GM23248 (cell line): Measurements from ENCODE around the gene EMP2. TPM values are rescaled to one million over a fixed set of nuclear protein-coding genes. Genes with fewer than 3 reads are reported as not detected.

ENCODE experiments used
- DNase-seq: peaks from one replicate; pipeline ENCODE4 v3.0.0-alpha.2; 2015
- H2AFZ ChIP-seq: fragments of 200-600 bp; sonication (generic); 2 replicates; pipeline ENCODE4 v1.6.1; 2016; ENCODE audit warnings: antibody characterized with exemption
- H3F3A ChIP-seq: fragments of 200-600 bp; sonication (generic); 2 replicates; pipeline ENCODE4 v1.6.1; 2016; ENCODE audit warnings: mild to moderate bottlenecking, antibody characterized with exemption, mixed run types; ENCODE audit not compliant: insufficient read depth
- H3K27ac ChIP-seq: fragments of 200-600 bp; sonication (generic); 2 replicates; pipeline ENCODE4 v1.5.1; 2016; ENCODE audit warnings: mild to moderate bottlenecking
- H3K27me3 ChIP-seq: fragments of 200-600 bp; sonication (generic); replicated peaks from 2 replicates; pipeline ENCODE4 v1.6.1; 2016; ENCODE audit warnings: mild to moderate bottlenecking; ENCODE audit not compliant: insufficient read depth
- H3K36me3 ChIP-seq: fragments of 200-600 bp; sonication (generic); 2 replicates; pipeline ENCODE4 v1.6.1; 2016; ENCODE audit warnings: low read depth, mild to moderate bottlenecking
- H3K4me1 ChIP-seq: fragments of 200-600 bp; sonication (generic); 2 replicates; pipeline ENCODE4 v1.6.1; 2016; ENCODE audit warnings: mild to moderate bottlenecking; ENCODE audit not compliant: insufficient read depth
- H3K4me2 ChIP-seq: fragments of 200-600 bp; sonication (generic); one replicate; pipeline ENCODE4 v1.6.1; 2016; ENCODE audit warnings: mild to moderate bottlenecking; ENCODE audit not compliant: unreplicated experiment
- H3K4me3 ChIP-seq: fragments of 200-600 bp; sonication (generic); 2 replicates; pipeline ENCODE4 v1.5.1; 2016; ENCODE audit warnings: mild to moderate bottlenecking
- H3K79me2 ChIP-seq: fragments of 200-600 bp; sonication (generic); 2 replicates; pipeline ENCODE4 v1.6.1; 2016; ENCODE audit warnings: mild to moderate bottlenecking; ENCODE audit not compliant: insufficient read depth
- H3K9ac ChIP-seq: fragments of 200-600 bp; sonication (generic); 2 replicates; pipeline ENCODE4 v1.6.1; 2016; ENCODE audit warnings: mild to moderate bottlenecking
- H3K9me2 ChIP-seq: fragments of 200-600 bp; sonication (generic); 2 replicates; pipeline ENCODE4 v1.6.1; 2016; ENCODE audit warnings: mixed run types, mild to moderate bottlenecking, moderate library complexity; ENCODE audit not compliant: insufficient read depth
- H3K9me3 ChIP-seq: fragments of 200-600 bp; sonication (generic); one replicate; pipeline ENCODE4 v1.6.1; 2017; ENCODE audit warnings: low read depth
- H4K20me1 ChIP-seq: fragments of 200-600 bp; sonication (generic); 2 replicates; pipeline ENCODE4 v1.6.0; 2016; ENCODE audit not compliant: insufficient read depth
- EZH2 ChIP-seq: fragments of 200-600 bp; sonication (generic); IDR thresholded peaks from 2 replicates; pipeline ENCODE4 v1.6.1; 2018; ENCODE audit warnings: antibody characterized with exemption, mild to moderate bottlenecking; ENCODE audit not compliant: insufficient read depth, poor library complexity, severe bottlenecking
- EZH2phosphoT487 ChIP-seq: fragments of 200-600 bp; sonication (generic); IDR thresholded peaks from 2 replicates; pipeline ENCODE4 v1.6.1; 2018; ENCODE audit warnings: antibody characterized with exemption, moderate library complexity, mild to moderate bottlenecking, low read depth; ENCODE audit not compliant: insufficient read depth
- WGBS, 2 experiments: methylation state at CpG; one replicate each; pipeline ENCODE4 v1.1.6; 2015 to 2017; ENCODE audit warnings: low lambda C conversion rate in 2 of 2, low coverage in 1 of 2; ENCODE audit errors: missing lambda C conversion rate in 2 of 2; 5-methylcytosine and 5-hydroxymethylcytosine counted together
- in situ Hi-C: fragments of 300-500 bp; cut with MboI; formaldehyde crosslinking; loops from 2 replicates; pipeline ENCODE4 v1.15.0; 2020
- polyA plus RNA-seq: library from polyadenylated mRNA; unstranded; fragments of >200 nt; fragmentation: Nextera tagmentation; extraction: Ambion mirVana; gene quantifications from 2 replicates; pipeline ENCODE4 v1.2.1, GENCODE V29; 2016
- total RNA-seq: library from RNA; depleted of rRNA; stranded (reverse); fragments of >200 nt; shearing (Covaris generic); gene quantifications from 2 replicates; pipeline ENCODE4 v1.2.3, GENCODE V29; 2014

EMP2 gene
- total and polyA plus RNA-seq, 2 experiments from 2014 or later = 26.0 to 73.7 TPM

DNA sequence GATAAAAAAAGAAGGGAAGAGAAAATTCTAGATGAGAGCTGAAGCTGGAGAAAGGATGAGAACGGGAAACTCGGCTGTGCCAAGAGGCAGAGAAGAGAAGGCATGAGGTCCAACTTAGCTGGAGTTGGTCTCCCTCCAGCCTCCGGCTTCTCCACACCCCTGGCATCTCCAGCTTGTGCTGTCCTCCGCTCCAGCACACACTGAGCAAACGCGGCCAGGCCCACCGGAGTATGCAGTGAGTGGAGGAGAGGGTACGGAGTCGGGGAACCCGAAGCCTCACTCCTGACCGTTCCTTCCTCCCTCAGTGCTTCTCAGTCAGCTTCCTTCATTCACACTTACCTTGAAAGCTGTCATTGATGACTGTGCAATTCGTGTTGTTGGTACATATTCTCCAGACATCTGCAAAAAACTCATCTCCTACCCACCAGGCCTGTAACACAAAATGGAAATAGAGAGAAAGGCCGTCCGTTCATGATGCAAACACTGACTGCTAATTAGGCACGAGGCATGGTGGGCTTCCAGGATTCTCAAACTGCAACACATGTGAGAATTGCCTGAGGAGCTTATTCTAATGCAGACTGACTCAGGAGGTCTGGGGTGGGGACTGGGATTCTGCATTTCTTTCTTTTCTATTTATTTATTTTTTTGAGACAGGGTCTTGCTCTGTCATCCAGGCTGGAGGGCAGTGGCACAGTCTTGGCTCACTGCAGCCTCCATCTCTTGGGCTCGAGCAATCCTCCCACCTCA, 37.0 kb downstream of the EMP2 start:
- Histone ChIP-seq H3K4me3 (no peak overlapping the region), H3K4me2 (no peak overlapping the region), H3K9ac (no peak overlapping the region), H3K9me2 (no peaks in the 10 kb centered on the region), H3K9me3 (no peaks in the 10 kb centered on the region), H2AFZ (no peak overlapping the region), H3K27me3 (no peaks in the 10 kb centered on the region), H3K79me2 (no peaks in the 10 kb centered on the region), H3K4me1 (no peaks in the 10 kb centered on the region), H3F3A (no peaks in the 10 kb centered on the region), H3K36me3 (peaks cover 10% of the 10 kb centered on the region; the same call in 1 of the 2 replicates), H3K27ac (no peak overlapping the region), H4K20me1 (no peaks in the 10 kb centered on the region)
- in situ Hi-C loops = no loop called here
- no peak for DNase-seq
- 52 to 55% methylated on average over 16 of the region's 16 CpGs for WGBS, 2 experiments
- TF ChIP-seq EZH2 (no peak), EZH2phosphoT487 (no peak)

DNA sequence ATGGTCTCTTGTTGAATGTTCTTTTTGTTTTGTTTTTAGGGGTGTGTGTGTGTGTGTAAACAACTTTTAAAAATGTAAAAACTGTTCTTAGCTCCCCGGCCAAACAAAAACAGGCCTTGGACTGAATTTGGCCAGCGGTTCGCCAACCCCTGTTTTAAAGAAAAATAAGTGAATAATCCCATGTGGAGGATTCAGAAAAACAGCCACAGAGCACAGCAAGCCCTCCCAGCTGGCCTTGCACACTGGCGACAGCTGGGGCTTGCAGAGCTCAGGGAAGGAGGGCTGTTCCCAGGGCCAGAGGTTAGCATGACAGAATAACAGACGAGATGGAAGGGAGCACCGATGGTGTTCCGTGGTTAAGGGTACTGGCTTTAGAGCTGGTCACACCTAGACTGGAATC, 39.0 kb downstream of the EMP2 start:
- in situ Hi-C loops = no loop called here
- no peak for DNase-seq

DNA sequence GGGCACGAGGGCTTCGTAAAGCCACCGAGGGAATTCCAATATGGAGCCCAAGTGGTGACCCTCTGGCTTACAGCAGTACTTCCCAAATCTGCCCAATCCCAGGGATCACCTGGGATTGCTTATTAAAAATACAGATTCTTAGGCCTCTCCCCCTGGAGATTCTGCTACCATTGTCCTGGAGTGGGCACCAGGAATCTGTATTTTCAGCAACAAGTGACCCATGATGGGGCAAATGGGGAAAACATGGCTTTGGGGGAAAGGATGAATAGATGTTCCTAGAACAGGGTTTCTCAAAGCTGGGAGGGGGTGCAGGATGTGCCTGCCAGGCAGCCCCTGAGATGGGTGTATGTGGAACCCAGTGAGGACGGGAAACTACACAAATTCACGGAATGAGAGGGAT, 40.6 kb downstream of the EMP2 start:
- Histone ChIP-seq H3K4me2 (no peak overlapping the region), H3K9ac (no peak overlapping the region), H3K27me3 (no peaks in the 10 kb centered on the region), H3K27ac (no peak overlapping the region), H3K36me3 (peaks cover 3% of the 10 kb centered on the region; the same call in 1 of the 2 replicates), H3K4me3 (no peak overlapping the region), H2AFZ (no peak overlapping the region), H3F3A (no peaks in the 10 kb centered on the region), H3K4me1 (no peaks in the 10 kb centered on the region), H4K20me1 (no peaks in the 10 kb centered on the region), H3K9me2 (no peaks in the 10 kb centered on the region), H3K79me2 (no peaks in the 10 kb centered on the region), H3K9me3 (no peaks in the 10 kb centered on the region)
- WGBS, 2 experiments = 98 to 99% methylated on average over 5 of the region's 5 CpGs
- no peak for TF ChIP-seq EZH2phosphoT487
- TF ChIP-seq EZH2 = no peak
- in situ Hi-C loops = no loop called here
- no peak for DNase-seq

More for the DNA sequence above, 39.0 kb downstream of the EMP2 start:
- peaks cover 3% of the 10 kb centered on the region; the same call in 1 of the 2 replicates for H3K36me3 ChIP-seq
- TF ChIP-seq EZH2phosphoT487 (no peak), EZH2 (no peak)
- H3K4me1 ChIP-seq = no peaks in the 10 kb centered on the region
- H3F3A ChIP-seq = no peaks in the 10 kb centered on the region
- 51 to 53% methylated on average over 7 of the region's 7 CpGs for WGBS, 2 experiments
- no peak overlapping the region for H3K4me3 ChIP-seq
- no peak overlapping the region for H3K4me2 ChIP-seq
- no peak overlapping the region for H3K27ac ChIP-seq
- H4K20me1 ChIP-seq = no peaks in the 10 kb centered on the region
- H3K9ac ChIP-seq = no peak overlapping the region
- no peaks in the 10 kb centered on the region for H3K27me3 ChIP-seq
- H3K79me2 ChIP-seq = no peaks in the 10 kb centered on the region
- H3K9me2 ChIP-seq = no peaks in the 10 kb centered on the region
- H2AFZ ChIP-seq = no peak overlapping the region
- H3K9me3 ChIP-seq = no peaks in the 10 kb centered on the region

DNA sequence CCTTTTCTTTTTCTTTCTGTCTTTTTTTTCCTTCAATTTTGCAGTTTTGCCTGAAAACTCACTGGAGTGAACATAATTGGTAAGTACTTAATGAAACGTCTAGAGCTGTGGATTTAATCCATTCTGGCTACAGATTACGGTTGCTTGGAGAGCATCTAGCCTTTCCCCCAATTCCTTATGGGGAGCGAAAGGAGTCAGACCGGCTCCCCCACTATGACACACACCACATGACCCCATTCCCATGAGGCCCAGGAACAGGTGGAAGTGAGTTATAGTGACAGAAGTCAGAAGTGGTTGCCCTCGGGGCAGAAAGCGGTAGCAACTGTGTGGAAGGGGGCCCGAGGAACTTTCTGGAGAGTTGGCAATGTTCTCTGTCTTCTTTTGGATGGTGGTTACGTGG, 41.2 kb downstream of the EMP2 start:
- TF ChIP-seq EZH2phosphoT487 (no peak), EZH2 (no peak)
- H3K27ac ChIP-seq = no peak overlapping the region

More for the DNA sequence above, 41.2 kb downstream of the EMP2 start:
- Histone ChIP-seq H3K9ac (no peak overlapping the region), H3F3A (no peaks in the 10 kb centered on the region), H2AFZ (no peak overlapping the region), H3K27me3 (no peaks in the 10 kb centered on the region), H3K4me3 (no peak overlapping the region), H3K9me2 (no peaks in the 10 kb centered on the region), H3K36me3 (peaks cover 3% of the 10 kb centered on the region; the same call in 1 of the 2 replicates), H3K9me3 (no peaks in the 10 kb centered on the region), H3K79me2 (no peaks in the 10 kb centered on the region), H4K20me1 (no peaks in the 10 kb centered on the region), H3K4me1 (no peaks in the 10 kb centered on the region), H3K4me2 (no peak overlapping the region)
- WGBS, 2 experiments = 92% methylated on average over 8 of the region's 8 CpGs
- in situ Hi-C loops = no loop called here
- DNase-seq = no peak
